ENCODE measurements around the gene PRPSAP1.

GRCh38 chr17:76356803-76357456 is 3.2 kb upstream of the PRPSAP1 start:
- TF ChIP-seq EGR1 (IDR thresholded peaks at IDR 0.05) (no peak), MAX (IDR thresholded peaks at IDR 0.05) (no peak), CEBPB (IDR thresholded peaks at IDR 0.05) (no peak), TAF1 (IDR thresholded peaks at IDR 0.05; ENCODE audit: low read depth) (no peak)
- TF ChIP-seq, protein P1, sequence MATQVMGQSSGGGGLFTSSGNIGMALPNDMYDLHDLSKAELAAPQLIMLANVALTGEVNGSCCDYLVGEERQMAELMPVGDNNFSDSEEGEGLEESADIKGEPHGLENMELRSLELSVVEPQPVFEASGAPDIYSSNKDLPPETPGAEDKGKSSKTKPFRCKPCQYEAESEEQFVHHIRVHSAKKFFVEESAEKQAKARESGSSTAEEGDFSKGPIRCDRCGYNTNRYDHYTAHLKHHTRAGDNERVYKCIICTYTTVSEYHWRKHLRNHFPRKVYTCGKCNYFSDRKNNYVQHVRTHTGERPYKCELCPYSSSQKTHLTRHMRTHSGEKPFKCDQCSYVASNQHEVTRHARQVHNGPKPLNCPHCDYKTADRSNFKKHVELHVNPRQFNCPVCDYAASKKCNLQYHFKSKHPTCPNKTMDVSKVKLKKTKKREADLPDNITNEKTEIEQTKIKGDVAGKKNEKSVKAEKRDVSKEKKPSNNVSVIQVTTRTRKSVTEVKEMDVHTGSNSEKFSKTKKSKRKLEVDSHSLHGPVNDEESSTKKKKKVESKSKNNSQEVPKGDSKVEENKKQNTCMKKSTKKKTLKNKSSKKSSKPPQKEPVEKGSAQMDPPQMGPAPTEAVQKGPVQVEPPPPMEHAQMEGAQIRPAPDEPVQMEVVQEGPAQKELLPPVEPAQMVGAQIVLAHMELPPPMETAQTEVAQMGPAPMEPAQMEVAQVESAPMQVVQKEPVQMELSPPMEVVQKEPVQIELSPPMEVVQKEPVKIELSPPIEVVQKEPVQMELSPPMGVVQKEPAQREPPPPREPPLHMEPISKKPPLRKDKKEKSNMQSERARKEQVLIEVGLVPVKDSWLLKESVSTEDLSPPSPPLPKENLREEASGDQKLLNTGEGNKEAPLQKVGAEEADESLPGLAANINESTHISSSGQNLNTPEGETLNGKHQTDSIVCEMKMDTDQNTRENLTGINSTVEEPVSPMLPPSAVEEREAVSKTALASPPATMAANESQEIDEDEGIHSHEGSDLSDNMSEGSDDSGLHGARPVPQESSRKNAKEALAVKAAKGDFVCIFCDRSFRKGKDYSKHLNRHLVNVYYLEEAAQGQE (IDR thresholded peaks at IDR 0.05; ENCODE audit: low read depth) = no peak
